ENCODE results near the gene PPP6R2.

Gene PPP6R2

DNA sequence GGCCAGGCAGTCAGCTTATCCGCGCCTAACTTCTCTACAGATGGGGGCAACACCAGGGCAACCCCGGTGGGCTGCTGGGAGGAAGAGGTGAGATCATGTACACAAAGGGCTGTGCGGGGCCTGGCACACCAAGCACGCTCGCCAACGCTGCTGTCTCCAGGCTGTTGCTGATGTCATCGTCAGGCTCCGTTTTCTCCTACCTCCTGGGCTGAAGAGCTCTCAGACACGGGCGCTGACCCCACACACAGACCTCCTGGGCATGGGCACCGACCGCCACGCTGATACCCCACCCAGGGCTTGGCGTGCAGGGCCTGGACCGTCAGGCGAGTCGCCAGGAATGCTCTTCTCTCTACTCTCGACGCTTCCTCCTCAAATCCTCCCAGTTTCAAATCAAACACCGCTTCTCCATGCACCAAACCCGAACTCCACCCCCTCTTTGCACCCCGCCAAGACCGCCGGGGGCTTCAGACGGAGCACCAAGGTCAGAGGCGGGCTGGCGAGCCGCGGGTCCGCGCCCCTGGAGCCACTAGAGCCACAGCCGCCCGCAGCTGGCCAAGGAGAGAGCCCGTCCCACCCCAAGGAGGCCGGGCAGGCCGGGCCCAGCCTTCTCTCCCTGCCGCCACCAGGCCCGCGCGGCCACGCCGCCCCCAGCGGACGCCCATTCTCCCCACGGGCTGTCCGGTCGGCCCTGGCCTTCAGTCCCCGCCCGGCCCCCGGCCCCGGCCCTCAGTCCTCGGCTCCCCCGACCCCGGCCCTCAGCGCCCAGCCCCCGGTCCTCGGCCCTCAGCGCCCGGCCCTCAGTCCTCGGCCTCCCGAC is 130.9 kb downstream of the PPP6R2 start:
- peak overlapping the region; percentile 68 for H3K4me3 ChIP-seq (ENCODE audit: low read depth, low read length)
- TF ChIP-seq, protein P1, sequence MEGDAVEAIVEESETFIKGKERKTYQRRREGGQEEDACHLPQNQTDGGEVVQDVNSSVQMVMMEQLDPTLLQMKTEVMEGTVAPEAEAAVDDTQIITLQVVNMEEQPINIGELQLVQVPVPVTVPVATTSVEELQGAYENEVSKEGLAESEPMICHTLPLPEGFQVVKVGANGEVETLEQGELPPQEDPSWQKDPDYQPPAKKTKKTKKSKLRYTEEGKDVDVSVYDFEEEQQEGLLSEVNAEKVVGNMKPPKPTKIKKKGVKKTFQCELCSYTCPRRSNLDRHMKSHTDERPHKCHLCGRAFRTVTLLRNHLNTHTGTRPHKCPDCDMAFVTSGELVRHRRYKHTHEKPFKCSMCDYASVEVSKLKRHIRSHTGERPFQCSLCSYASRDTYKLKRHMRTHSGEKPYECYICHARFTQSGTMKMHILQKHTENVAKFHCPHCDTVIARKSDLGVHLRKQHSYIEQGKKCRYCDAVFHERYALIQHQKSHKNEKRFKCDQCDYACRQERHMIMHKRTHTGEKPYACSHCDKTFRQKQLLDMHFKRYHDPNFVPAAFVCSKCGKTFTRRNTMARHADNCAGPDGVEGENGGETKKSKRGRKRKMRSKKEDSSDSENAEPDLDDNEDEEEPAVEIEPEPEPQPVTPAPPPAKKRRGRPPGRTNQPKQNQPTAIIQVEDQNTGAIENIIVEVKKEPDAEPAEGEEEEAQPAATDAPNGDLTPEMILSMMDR (IDR thresholded peaks at IDR 0.05; ENCODE audit: insufficient read depth, low read length, missing control alignments): no peak
- DNase-seq (ENCODE audit: low read depth, low spot score): no peak
- POLR2A ChIA-PET: interaction anchor here (0.9 kb wide), 1 partner anchor 51 kb away, joined by 3 read pairs; the partner anchor contains the start of gene SCO2
- CTCF ChIA-PET: interaction anchor here (1.0 to 1.5 kb wide), 3 partner anchors 23 to 147 kb away, joined by 3 to 5 read pairs (median 3); no protein-coding TSS in a partner anchor

GRCh38 chr22:50474710-50475651 is 131.9 kb downstream of the PPP6R2 start, which contains the start of gene SBF1:
SBF1 (minus strand) TSS chr22:50475035; CDS start chr22:50474840, 195 bp downstream.
- peak within 1 kb of the TSS; percentile 68 for H3K4me3 ChIP-seq (ENCODE audit: low read depth, low read length)
- CTCF ChIA-PET: interaction anchor here (1.1 kb wide), 1 partner anchor 146 kb away, joined by 3 read pairs; no protein-coding TSS in a partner anchor
- no peak for DNase-seq (ENCODE audit: low read depth, low spot score)
- POLR2A ChIA-PET: no interaction called here
- TF ChIP-seq, protein P1 (IDR thresholded peaks at IDR 0.05; ENCODE audit: insufficient read depth, low read length, missing control alignments): no peak

DNA sequence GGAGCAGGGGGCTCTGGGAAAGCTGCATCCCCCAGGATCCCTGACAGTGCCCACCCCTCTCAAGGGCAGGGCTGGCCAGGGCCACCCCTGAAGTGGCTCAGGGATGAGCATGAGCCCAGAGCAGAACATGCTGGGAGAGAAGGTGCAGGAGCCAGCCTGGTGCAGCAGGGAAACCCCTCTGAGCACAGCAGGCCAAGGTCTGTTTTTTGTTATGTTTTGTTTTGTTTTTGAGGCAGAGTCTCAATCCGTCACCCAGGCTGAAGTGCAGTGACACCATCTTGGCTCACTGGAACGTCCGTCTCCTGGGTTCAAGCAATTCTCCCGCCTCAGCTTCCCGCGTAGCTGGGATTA is 132.5 kb downstream of the PPP6R2 start:
- no peak for DNase-seq (ENCODE audit: low read depth, low spot score)
- no peak overlapping the region for H3K4me3 ChIP-seq (ENCODE audit: low read depth, low read length)
- TF ChIP-seq, protein P1 (IDR thresholded peaks at IDR 0.05; ENCODE audit: insufficient read depth, low read length, missing control alignments): no peak
- ChIA-PET POLR2A (no interaction called here), CTCF (no interaction called here)

- POLR2A ChIA-PET: no interaction called here
Measured at GRCh38 chr22:50476868-50477267, 133.7 kb downstream of the PPP6R2 start.

DNA sequence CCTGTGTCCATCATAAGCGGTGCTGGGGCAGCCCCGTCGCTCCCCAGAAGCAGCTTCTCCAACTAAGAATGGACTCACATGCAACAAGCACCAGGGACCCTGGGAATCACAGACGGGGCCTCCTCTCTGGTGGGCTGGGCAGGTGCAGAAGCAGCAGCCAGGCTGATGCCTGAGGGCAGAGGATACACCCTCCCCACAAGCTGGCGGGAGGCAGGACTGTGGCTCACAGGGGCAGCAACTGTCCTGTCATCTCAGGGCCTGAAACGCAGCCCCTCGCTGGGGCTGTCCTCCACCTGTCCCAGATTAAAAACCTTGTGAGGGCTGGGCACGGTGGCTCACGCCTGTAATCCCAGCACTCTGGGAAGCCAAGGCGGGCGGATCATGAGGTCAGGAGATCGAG is 134.8 kb downstream of the PPP6R2 start:
- ChIA-PET CTCF (interaction anchor here (2.0 kb wide), 1 partner anchor 48 kb away, joined by 8 read pairs; the partner anchor contains the start of gene SCO2), POLR2A (interaction anchor here (0.5 kb wide), 1 partner anchor 147 kb away, joined by 4 read pairs; no protein-coding TSS in a partner anchor)
- DNase-seq (ENCODE audit: low read depth, low spot score): no peak

More at GRCh38 chr22:50476868-50477267, 133.7 kb downstream of the PPP6R2 start:
- H3K4me3 ChIP-seq (ENCODE audit: low read depth, low read length): no peak overlapping the region
- CTCF ChIA-PET: interaction anchor here (1.1 to 2.0 kb wide), 2 partner anchors 21 to 49 kb away, joined by 3 to 8 read pairs; partner anchors contain the start of gene SCO2
- TF ChIP-seq, protein P1 (IDR thresholded peaks at IDR 0.05; ENCODE audit: insufficient read depth, low read length, missing control alignments): no peak
- DNase-seq (ENCODE audit: low read depth, low spot score): no peak

More for the DNA sequence above, 134.8 kb downstream of the PPP6R2 start:
- no peak overlapping the region for H3K4me3 ChIP-seq (ENCODE audit: low read depth, low read length)
- TF ChIP-seq, protein P1 (IDR thresholded peaks at IDR 0.05; ENCODE audit: insufficient read depth, low read length, missing control alignments): no peak

Data from AG04449 (cell line).